GM18870 (cell line): Measurements from ENCODE around the gene SRRT.

Experiments used
- ATAC-seq: cut with Tn5 transposase; IDR thresholded peaks from one replicate; pipeline ENCODE4 v1.9.1; 2021; ENCODE audit warnings: moderate library complexity; ENCODE audit not compliant: unreplicated experiment

The SRRT gene, protein sequence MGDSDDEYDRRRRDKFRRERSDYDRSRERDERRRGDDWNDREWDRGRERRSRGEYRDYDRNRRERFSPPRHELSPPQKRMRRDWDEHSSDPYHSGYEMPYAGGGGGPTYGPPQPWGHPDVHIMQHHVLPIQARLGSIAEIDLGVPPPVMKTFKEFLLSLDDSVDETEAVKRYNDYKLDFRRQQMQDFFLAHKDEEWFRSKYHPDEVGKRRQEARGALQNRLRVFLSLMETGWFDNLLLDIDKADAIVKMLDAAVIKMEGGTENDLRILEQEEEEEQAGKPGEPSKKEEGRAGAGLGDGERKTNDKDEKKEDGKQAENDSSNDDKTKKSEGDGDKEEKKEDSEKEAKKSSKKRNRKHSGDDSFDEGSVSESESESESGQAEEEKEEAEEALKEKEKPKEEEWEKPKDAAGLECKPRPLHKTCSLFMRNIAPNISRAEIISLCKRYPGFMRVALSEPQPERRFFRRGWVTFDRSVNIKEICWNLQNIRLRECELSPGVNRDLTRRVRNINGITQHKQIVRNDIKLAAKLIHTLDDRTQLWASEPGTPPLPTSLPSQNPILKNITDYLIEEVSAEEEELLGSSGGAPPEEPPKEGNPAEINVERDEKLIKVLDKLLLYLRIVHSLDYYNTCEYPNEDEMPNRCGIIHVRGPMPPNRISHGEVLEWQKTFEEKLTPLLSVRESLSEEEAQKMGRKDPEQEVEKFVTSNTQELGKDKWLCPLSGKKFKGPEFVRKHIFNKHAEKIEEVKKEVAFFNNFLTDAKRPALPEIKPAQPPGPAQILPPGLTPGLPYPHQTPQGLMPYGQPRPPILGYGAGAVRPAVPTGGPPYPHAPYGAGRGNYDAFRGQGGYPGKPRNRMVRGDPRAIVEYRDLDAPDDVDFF

DNA sequence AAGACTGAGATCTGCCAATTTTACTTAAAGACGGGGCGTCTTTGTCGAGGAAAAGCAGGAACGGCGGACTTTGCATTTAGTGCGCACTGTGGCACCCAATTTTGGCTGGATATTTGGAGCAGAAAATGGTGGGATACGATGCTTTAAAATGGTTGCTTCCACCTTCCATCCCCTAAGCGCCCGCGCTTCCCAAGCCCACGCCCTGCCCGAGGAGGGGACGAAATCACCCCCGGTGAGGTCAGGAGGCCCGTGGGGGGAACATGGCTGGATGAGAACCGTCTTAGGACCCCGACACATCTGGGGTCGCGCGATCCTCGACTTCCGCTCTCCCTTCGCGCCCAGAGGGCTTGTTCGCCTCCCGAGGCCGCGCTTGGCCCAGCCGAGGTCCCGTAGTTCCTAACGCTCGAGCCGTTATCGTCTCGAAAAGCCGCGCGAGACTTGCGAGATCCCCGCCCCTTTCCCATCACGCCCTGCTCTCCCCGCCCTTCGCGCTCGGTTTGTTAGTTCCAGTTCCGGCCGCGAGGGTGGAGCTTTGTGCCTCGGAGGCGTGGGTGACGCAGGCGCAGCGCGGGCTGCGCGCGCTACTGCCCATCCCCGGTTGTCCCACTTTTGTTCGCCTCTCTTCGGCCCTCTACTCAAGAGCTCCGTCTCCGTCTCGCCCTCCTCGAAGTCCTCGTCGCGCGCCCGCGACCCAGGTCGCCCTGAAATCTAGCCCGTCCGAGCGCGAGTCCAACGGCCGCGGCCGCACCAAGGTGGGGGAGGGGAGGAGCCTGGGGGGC, at the start of gene SRRT:
Gene SRRT (plus strand): TSS at position 527 of the 779 bp plus-strand sequence. CDS start 488 bp downstream, outside the sequence.
- peak; percentile 75 for ATAC-seq

DNA sequence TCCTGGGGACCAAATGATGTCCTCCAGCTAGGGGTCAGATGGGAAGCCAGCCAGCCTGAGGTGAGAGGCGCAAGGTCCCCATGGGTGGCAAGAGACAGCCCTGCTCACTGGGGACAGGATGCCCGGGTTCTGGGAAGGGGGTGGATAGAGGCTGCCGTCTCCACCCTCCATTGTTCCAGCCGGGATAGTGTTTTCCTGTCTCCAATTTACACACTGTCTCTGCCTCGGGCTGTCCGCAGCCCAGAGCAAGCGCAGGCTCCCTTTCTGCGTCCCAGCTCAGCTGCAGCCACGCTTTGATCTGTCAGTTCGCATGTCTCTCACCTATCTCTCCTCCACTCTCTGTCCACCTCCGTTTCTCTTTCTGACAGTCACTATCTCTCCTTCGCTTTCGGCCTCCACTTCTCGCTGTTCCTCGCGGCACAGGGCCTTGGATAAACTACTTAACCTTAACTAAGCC, 49.7 kb upstream of the SRRT start:
- no peak for ATAC-seq

DNA sequence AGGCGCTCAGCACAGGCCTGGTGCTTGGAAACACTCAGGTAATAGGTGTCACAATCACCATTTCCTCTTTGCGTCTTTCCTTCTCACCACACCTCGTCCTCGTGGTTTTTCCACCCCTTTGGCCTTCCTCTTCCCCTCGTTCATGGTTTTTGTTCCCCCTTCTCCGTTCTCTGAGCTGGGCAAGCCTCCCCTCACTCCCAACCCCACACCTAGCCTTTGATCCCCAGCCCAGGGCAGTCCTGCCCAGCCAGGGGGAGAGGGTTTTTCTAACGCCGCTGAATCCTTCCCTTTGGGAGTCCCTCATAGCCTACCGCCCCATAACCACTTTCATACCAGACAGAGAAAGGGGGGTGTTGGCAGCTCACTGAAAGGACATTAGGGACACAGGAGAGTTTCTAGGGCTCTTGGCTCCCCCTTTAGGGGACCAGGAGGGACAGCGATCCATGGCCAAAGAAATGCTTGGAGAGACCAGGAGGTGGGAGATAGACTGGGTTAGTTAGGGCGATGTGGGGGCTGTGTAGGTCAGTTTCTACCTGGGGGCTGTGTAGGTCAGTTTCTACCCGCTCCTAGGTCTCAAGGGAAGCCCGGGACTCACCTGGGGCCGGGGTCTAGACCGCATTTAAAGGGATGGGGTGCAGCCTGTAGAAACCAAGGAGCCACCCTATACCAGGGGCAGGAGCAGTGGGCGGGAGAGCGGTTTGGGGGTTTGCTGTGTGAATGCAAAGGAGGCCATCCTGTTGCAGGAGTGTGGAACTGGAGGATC, 49.0 kb upstream of the SRRT start:
- ATAC-seq: no peak

DNA sequence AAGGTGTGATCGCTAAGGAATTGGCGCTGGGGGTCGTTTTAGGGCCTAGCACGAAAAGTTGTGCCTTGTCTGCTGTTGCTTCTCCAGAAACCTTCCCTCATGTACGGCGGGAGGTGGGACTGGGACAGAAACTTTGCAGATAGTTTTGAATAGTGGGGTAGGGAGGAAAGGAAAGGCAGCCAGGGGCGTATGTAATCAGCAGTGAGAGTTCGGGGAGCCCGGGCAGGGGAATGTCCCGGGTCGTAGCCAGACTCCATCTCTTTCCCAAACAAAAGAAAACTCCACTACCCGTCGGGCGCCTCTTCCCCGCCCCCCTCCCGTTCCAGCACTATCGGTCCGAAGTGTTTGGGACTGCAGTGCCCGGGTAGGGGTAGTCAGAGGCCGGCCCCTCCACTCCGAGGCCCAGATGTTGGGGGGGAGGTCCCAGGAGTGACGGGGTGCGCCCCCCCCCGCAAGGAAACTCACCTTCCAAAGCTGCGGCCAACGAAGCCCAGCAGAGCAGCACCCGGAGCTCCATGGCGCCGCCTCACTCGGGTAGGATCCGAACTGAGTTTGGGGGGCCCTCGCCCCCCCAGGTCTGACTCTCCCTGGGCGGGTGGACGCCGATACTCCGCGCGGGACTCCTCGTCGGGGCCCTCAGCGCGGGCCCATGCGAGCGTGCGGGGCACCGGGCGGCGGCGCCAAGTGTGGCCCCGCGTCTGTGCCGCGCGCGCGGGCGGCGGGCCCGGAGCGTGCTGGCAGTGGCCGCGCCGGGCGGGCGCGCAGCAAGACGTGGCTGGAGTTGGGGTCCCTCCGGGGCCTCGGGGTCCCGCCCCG, 48.2 kb upstream of the SRRT start:
- no peak for ATAC-seq

DNA sequence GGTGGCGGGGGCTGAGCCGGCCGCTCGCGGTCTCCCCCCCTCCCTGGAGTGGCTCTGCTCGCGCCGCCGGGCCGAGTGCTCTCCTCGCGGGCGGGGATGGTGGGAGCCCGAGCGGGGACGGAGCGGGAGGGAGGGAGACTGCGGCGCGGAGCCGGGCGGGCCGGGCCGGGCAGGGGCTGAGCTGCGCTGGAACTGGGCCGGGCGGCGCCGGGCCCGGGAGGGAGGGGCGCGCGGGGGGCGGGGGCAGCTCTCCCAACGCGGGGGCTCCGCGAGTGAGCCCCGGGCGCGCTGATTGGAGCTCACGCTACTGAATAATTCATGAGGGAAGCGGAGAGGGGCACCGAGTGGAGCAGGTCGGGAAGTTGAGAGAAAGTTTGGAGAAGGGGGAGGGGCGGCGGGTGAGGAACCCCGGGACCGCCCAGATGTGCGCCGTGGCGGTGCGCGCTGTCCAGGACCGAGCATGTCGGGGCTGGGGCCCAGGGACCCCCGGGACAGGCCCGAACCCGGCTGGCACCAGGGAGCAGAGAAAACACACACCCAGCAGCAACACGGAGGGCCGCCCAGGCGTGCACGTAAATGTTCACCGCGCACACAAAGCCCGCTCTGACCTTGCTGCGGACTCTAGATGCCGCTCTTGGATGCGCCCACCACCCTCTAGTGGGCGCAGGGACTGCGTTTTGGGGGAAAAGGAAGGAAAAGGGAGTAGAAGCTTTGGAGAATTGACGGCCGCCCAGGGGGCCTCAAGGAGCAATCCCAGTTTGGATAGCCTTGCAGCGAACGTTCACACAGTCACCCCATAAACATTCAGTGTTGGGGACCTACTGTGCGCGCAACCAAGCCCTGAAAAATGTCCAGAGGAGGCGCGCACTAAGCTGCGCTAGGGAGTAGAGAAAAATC, 47.3 kb upstream of the SRRT start, which contains the start of gene EPHB4:
Gene EPHB4 (minus strand): TSS at position 194 of the 897 bp plus-strand sequence. CDS start 493 bp downstream, outside the sequence.
- ATAC-seq: no peak

DNA sequence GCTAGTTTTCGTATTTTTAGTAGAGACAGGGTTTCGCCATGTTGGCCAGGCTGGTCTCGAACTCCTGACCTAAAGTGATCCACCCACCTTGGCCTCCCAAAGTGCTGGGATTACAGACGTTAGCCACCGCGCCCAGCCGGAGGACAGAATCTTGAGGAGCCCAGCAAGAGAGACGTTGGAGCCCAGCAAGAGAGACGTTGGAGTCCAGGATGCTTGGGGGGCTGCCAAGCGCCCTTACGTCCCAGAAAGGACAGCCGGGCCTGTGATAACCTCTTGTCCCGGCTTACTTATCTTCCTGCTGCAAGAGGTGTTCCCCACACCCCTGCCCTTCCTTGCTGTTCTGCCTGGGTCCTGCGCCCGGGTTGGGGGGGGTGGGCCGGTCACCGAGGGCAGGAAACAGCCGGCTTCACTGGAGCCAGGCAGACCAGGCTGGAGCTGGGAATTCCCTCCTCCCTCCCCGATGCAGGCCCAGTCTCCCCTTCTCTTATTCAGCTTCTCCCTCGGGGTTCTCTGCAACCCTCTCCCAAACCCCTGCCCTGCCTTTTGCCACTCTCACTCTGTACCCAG, 45.7 kb upstream of the SRRT start:
- ATAC-seq: no peak

DNA sequence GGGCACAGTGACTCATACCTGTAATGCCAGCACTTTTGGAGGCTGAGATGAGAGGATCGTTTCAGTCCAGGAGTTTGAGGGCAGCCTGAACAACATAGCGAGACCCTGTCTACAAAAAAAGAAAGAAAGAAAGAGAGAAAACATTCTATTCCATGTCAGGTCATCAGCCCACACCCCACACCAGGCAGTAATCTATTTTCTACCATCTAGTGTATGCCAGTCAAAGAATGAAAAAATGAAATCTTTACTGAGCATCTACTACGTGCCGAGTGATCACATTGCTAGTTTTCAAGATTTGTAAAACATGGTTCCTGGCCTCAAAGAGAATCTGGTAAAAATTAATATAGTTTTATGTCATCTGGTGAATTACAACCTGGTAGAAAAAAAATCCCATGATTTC, 44.5 kb upstream of the SRRT start:
- no peak for ATAC-seq

DNA sequence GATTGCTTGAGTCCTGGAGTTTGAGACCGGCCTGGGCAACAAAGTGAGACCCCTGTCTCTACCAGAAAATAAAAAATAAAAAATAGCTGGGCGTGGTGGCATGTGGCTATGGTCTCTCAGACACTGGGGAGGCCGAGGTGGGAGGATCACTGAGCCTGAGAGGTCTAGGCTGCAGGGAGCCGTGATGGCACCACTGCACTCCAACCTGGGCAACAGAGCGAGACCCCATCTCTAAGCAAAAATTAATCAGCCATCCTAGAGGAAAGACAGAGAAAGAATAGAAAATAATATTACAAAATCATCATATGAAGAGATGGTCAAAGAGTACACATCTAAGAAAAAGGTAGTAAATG, 42.6 kb upstream of the SRRT start:
- no peak for ATAC-seq

DNA sequence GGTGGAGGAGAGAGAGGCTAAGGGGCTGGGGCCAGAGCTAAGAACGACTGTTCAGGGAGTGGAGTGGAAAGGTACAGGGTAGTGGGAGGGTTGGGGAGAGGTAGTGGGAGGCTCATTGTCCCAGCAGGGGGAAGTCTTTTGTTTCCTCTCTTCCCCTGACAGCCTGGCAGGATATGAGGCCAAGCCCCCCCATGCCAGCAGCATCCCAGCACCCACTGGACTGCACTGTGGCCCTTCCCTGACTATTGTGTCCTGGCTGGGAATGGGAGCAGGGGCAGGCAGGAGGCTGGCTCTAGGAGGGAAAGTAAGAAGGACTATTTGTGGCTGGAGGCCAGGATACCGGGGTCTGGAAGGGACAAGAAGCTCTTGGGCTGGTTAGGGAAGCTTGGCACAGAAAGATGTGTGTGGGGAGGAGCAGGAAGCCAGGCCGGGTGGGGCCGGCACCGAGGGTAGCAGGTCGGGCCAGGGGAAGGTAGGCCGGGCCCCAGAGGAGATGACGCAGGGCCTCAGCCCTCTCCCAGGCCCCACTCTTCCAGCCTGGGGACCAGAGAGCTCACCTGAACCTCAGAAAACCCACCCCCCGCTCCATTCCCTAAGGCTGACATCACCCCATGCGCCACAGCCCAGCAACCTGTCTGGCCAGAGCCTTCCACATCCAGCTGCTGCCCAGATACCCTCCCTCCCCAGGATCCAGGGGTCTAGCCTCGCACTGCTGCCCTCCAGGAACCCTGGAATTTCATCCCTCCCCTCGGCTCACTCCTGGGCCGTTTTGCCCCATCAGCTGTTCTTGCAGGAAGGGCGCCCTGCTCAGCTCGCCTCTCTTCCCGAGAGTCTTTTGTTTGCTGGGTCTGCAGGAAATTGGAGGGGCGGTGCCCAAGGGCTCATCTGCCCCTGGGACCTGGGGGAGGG, 38.7 kb upstream of the SRRT start:
- ATAC-seq: no peak

DNA sequence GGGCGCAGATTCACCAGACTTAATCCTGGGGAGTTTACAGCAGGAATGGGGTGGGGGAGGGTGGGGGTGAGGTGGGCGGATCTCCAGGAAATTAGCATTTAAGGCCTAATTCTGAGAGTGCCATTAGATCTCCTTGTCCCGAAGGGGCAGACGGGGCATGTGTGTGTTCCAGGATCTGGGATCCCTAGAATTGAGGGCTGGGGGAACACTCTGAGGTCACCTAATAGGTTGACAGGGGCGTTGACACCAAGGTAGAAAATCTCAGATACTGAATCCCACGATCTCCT, 38.1 kb upstream of the SRRT start:
- ATAC-seq: no peak

DNA sequence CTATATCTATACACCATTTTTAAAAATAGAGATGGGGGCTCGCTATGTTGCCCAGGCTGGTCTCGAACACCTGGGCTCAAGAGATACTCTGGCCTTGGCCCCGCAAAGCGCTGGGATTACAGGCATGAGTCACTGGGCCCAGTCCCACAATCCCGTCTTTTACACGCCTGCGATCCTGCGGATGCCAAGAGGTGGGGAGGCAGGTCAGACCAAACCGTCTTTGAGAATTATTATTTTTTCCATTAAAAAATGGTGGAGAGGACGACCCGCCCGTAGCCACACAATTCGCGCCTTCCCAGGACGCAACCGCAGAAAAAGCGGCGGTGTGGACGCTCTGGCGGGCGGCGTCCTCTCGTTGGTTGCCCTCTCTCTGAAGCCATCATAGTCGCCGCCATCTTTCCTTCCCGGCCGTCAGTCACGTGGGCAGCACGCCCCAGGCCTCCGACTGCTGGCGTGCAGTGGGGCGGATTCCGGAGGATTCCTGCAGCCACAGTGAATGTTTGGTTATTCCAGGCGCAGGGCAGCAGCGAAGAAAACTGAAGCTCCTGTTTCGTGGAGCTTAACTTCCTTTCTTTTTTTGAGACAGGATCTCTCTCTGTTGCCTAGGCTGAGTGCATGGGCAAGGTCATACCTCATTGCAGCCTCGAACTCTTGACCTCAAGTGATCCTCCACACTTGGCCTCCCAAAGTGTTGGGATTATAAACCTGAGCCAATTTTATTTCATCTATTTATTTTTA, 37.6 kb upstream of the SRRT start:
- ATAC-seq: no peak

DNA sequence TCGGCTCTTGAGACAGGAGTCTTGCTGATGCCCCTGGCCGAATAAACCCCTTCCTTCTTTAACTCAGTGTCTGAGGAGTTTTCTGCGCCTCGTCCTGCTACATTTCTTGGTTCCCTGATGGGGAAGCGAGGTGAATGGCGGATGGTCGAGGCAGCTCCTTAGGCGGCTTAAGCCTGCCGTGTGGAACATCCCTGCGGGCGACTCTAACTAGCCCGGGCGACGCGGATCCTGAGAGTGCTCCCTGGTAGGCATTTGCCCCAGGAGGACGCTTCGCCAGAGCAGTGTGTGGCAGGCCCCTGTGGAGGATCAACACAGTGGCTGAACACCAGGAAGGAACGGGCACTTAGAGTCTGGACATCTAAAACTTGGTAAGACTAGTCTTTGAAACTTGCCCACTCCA, 35.5 kb upstream of the SRRT start:
- ATAC-seq: no peak

DNA sequence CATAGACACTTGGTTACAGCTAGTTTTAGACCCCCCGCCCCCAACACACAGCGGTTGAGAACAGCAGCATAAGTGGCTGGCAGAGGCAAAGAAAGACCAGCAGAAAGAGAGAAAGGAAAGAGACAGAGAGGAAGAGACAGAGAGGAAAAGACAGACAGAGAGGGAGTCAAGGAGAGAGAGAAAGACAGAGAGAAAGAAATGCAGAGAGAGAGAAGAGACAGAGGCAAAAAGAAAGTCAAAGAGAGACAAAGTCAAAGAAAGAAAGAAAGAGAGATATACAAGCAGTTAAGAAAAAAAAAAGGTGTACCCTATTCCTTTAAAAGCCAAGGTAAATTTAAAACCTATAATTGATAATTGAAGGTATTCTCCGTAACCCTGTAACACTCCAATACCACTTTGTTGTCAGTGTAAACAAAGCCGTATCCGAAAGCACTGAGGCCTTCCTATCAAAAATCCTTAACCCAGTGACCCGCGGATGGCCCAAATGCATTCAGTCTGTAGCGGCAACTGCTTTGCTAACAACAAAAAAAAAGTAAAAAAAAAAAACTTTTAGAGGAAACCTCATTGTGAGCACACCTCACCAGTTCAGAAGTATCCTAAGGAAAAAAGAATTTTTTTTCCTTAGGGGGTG, 34.3 kb upstream of the SRRT start:
- no peak for ATAC-seq

DNA sequence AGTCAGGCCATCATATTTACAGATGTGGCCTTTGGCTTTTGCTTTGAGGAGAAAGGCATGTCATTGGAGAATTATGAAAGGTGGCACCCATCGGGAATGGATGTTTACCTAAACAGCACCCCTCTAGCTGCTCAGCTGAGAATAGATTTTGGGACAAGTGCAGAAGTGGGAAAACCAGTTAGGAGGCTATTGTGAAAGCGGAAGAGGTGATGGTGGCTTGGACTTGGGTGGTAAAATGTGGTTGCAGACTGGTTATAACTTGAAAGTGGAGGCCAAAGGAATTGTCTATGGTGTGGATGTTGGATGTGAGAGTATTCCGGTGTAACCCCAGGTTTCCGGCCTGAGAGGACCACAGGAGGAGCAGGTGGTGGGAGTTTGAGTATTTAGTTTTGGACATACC, 27.5 kb upstream of the SRRT start:
- ATAC-seq: no peak

DNA sequence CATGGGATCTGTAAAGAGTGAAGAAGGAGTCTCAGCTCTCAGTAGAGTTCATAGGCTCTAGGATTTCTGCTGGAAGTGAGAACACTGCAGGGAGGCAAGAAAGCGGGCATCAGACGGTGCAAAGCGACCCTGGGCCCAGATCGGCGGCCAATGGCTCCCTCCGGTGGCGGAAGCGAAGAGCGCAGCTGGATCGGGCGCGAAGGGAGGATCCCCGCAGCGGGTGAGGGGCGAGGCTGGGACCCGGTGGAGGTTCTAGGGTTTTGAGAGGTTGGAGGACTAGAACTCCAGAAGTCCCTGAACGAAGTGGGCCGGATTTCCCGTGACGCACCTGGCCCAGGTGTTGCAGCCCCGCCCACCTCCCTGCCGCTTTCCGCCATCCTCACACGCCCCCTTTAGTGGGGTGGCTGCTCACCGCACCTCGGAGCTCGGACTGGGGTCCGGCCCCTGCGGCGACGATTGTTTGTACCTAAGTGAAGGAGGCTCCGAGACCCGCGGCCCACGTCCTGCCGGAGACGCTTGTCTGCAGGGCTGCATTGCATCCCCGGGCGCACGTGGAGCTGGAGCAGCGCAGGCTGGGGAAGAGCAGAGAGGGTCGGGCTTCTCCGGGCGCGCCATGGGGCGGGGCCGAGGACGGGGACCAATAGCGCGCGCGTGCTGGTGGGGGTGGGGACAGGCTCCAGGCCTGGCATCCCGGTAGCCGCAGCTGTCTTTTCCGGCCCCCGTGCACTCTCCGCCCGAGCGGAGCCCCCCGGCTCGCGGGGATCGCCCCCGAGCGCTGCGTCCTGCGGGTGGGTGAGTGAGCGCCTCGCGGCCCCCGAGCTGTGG, 22.6 kb upstream of the SRRT start, which contains the start of gene SLC12A9:
Gene SLC12A9 (plus strand): TSS at position 666 of the 825 bp plus-strand sequence. CDS start 1,485 bp downstream, outside the sequence.
- ATAC-seq: peak; percentile 59
